Tibial nerve (tissue), 4 donors: ENCODE measurements around the gene CDH11.

Experiments used
- CTCF ChIP-seq, 5 experiments: fragments of 200-600 bp in 3 of 5; fragments of 450-650 bp in 2 of 5; sonication (generic) in 3 of 5; IDR thresholded peaks; one replicate each; pipeline ENCODE4 v1.5.1; 2016 to 2019; ENCODE audit warnings: antibody characterized with exemption in 5 of 5, mild to moderate bottlenecking in 3 of 5, moderate library complexity in 2 of 5
- EP300 ChIP-seq, 2 donors: sonication (generic); formaldehyde crosslinking; IDR thresholded peaks; one replicate each; pipeline ENCODE4 v1.6.1; 2017; ENCODE audit warnings: antibody characterized with exemption in 2 of 2, mild to moderate bottlenecking in 1 of 2
- POLR2A ChIP-seq, 2 donors: fragments of 450-650 bp; IDR thresholded peaks; one replicate each; pipeline ENCODE4 v1.6.1; 2017; ENCODE audit warnings: antibody characterized with exemption in 2 of 2, mild to moderate bottlenecking in 2 of 2, moderate library complexity in 2 of 2

DNA sequence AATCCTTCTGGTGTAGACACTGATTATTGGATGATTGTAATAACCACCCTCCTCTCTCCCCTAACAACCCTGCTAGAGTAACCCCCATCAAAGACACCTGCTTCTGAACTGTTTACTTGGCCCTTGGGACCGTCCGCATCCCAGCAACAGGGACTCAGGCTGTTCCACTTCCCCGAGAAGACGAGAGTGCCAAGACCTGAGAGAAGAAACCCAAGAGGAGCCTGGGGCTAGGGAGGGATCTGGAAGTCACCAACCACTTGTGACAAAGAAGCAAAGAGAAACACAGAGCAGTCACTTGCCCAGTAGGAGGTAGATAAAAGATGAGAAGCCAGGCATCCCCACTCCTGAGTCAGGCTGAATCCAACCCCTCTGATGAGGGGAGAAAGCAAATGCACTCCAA, 84.3 kb downstream of the CDH11 start:
- no peak for TF ChIP-seq CTCF (IDR thresholded peaks at IDR 0.05)
- TF ChIP-seq POLR2A (IDR thresholded peaks at IDR 0.05) = no peak
- no peak for TF ChIP-seq EP300 (IDR thresholded peaks at IDR 0.05)
